GM10847 (cell line): Measurements from ENCODE around the gene CCDC187.

ENCODE experiments used
- POLR2A ChIP-seq: IDR thresholded peaks from 2 replicates; pipeline ENCODE4 v1.6.1; 2011; ENCODE audit not compliant: insufficient read length; ENCODE audit errors: extremely low read depth

Gene CCDC187

DNA sequence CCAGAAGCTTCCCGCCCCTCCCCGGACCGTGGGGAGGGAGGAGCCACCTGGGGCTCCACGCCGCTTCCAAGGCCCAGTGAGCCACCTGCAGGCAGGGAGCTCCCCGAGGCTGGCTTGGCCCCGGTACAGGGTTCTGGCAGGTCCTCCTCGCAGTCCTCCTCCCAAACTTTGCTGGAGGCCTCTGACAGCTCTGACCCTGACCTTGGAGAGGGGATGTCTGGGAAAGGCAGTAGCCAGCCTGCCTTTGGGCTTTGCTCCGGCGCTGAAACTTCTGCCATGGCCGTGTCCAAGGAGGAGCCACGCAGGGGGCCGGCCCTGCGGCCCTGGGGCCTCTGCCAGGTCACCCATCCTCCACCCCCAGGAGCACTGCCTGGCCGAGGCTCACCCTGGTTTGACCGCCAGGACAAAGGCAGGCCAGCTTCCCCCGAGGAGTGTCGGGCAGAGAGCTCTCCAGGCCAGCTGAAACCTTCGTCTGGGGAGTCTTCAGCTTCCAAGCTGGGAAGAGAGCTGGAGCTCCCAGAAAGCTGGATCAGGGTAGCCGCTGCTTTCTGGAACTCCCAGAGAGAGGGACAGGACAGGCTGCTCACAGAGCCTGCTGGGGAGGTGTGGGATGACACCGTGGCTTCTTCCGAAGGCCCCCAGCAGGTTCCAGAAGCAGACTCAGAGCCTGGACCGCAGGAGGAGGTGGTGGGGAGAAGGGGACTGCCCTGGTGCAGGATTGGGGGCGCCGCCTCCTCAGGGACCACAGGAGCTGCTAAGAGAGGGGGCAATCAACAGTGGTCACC is 49.3 kb downstream of the CCDC187 start:
- no peak for TF ChIP-seq POLR2A

DNA sequence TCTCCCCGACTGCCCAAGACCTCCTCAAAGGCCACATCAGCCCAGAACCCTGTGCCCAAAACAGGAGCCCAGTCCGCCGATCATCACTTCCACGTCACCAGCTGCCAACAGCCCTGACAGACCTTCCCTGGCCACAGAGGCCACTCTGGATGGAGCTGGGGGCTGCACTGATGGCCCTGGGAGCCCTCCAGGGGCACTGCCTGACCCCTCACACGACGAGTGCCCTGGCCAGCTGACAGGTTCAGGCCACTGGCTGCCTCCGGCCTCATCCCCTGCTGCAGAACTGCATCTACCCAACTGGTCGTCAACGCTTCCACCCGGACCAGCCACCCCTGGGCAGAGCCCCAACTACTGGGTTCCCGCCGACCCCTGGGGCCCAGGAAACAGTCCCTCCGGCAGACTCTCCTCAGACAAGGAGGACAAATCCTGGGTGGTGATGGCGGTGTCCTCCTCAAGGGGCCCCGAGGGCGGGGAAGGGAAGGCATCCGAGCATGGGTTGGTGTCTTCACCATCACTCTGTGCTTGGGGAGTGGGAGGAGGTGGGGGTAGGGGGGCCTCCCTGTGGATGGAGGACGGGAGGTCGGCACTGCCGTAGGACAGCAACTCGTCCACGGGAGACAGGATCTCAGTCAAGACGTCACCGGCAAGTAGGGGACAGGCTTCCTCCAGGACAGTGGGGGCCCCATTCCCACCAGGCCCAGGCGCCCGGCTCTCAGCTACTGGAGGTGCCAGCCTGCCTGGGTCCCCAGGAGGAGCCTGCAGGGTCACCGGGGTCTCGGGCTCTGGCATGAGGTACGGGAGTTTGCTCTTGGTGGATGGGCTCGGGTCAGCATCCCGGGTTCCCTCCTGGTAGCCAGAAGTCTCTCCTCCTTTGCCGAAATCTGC is 50.4 kb downstream of the CCDC187 start:
- TF ChIP-seq POLR2A, result no peak

DNA sequence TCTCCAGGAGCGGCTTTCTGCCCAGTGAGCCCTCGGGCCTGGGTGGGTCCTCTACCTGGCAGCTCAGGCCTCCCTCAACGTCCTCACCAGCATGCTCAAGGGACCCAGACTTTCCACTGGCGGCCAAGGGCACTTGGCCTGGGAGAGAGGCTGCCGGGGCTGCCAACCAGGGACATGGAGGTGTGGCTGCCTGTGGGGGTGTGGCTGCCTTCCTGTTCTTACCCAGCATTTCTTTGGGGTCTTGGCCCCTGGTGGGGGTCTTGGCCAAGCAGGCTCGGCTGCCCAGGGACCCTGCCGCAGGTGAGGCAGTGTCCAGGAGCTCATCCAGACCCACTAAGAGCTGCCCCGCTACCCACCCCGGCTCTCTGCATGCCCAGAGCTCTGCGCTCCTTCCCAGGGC is 51.0 kb downstream of the CCDC187 start:
- no peak for TF ChIP-seq POLR2A

DNA sequence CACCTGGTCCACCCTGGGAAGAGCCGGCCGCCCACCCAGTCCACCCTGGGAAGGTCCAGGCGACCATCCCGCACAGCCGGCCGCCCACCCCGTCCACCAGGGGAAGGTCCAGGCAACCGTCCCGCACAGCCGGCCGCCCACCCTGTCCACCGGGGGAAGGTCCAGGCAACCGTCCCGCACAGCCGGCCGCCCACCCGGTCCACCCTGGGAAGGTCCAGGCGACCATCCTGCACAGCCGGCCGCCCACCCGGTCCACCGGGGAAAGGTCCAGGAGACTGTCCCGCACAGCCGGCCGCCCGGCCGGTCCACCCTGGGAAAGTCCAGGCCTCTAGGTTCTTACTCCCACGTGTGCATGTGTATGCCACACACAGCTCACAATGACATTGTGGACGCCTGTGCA is 51.6 kb downstream of the CCDC187 start:
- no peak for TF ChIP-seq POLR2A

DNA sequence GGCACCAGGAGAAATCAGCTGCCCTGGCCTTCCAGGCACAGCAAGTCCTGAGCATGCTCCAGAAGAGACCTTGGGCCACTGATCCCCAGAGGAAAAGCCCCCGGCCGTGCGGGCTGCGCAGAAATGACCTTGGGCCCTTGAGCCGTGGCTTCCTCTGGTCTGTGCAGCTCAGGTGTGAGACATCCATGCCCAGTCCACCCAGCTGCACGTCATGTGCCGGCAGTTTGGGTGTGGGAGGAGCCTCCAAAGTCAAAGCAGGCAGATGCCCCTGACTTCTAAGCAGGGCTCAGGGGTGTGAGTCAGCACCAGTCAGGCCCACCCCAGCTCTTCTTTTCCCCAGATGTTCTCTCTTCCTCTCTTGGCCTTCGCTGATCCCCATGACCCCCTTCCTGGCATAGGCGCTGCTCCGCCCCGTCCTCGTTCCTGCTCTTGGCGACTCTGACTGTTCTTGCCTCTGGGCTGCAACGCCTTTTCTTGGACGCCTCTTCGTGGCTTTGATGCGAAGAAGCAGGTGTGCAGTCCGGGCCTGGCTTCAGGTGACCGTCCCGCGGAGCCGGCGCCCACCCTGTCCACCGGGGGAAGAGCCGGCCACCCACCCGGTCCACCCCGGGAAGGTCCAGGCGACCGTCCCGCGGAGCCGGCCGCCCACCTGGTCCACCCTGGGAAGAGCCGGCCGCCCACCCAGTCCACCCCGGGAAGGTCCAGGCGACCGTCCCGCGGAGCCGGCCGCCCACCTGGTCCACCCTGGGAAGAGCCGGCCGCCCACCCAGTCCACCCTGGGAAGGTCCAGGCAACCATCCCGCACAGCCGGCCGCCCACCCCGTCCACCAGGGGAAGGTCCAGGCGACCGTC is 52.4 kb downstream of the CCDC187 start:
- TF ChIP-seq POLR2A, result no peak

DNA sequence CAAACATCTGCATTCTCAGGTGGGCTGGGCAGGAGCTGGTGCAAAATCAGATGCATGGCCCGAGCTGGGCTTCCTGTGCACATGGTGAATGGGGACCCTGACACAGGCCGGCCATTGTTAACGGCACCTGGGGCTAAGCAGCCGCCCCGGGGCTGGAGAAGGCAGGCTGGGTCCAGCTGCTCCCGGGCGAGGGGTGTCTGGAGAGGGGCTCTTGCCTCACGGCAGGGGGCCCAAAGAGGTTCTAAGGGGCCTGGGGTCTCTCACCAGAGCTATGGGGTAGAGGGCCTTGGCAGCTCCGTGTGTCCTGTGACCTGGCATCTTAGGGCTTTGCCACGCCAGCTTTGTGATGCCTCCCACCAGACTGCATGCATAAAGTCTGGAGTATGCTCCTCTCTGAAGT is 53.2 kb downstream of the CCDC187 start:
- no peak for TF ChIP-seq POLR2A

DNA sequence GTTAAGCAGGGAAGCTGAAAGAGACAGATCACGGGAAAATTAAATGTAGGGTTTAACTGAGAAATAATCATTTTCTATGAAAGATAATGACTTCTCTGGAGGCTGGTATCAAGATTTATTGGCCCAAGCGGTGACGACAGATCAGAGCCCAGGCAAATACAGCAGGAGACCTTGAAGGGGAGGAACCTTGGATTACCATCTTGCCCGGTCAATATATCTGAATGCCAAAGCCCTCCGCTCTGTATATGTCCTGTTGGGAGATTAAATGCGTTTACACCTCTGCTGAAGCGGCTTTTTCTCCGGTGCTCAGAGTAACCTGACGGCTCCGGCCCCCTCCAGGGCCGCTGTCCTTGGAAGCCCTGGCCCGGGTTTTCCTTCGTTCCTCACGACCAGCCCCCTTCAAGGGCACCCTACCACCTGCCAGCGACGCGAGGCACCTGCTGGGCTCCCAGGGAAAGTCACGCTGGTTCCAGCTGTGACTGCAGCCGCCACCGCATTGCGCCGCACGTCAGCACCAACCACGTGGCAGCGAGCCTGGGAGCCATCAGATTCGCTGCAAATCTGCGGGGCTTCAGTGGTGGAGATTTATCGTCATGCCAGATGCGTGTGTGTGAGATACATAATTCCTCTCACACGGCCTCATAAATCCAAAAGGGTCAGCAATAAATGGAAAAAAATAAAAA is 53.9 kb downstream of the CCDC187 start:
- TF ChIP-seq POLR2A, result no peak

DNA sequence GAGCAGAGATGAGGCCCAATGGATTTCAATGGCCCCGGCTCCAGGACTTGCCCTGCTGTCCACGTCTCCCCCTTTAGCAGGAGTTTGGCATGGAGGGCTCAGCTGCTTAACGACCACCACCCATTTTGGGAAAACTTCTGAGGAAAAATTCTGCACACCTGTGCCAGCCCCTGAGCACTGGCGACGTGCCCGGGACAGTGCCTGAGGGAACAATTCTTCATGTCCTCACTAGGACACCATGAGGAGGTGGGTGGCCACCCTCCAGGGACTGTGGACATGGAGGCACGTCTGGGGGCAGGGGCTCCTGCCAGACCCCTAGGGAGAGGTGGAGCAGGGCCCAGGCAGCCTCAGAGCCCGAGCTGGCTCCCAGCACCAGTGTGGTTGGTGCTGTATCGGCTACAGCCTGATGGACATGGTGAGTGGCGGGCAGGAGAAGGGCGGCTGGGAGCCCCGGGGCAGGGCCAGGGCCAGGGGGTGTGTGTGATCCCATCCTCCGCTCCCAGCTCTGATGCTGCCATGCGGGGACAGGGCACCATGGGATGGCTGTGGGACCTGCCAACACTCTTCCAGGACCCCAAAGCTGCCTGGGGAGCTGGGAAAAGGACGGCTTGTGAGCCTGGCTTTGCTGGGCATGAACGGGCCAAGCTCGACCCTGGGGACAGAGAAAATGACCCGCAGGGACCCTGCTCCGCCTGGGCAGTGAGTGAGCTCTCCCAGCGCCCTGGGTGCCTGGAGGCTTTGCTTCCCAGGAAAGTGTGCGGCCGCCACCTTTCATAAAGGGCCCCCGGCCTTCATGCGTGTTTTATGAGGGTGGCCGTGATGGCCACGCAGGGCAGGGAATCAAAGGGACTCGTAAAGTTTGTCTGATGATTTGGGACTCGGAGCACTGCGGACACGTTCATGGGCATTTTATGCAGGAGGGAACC is 54.7 kb downstream of the CCDC187 start:
- TF ChIP-seq POLR2A, result no peak

DNA sequence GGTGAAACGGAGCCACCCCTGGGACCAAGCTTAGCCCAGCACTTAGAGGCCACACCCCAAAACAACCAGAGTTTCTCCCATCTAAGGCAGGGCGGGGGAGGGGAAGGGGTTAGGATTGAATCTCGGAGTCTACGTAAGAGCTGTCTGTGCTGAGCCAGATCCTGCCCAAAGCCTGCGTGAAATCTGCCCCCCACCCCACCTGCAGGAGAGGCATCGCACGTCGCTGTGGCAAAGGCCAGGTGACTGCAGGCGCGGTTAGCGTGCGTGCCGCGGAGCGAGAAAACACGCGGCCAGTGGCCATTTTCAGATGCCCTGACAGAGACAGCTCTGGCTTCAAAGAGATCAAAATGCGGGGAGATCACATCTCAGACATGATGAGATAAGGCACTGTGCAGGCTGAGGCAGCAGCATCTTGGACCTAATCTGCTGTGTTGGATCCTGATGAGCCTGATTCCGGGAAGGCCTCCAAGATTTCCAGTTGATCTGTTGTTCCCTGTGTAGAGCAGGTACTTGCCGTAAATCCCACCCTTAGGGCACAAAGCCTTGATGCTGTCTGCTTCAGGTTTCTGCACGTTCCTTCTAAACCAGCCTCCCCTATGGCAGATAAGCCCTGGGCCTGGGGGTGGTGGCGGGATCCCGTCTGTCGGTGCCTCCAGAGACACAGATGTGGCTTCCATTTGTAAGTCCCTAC is 55.8 kb downstream of the CCDC187 start:
- TF ChIP-seq POLR2A, result no peak

DNA sequence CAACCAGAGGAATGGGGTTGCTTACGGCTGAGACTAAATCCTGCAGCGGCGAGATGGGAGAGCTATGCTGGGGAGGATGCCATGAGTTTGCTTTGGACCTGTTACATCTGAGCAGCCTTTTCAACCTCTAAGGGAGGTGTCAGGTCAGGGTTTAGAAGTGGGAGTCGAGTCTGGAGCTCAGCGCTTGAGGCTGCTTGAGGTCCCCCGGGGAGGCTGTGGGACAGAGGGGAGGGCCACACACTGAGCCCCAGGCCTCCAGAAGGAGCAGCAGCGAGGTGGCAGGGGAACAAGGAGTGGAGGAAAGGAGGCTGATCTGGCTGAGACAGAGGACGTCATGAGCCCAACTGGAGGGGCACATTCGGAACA is 56.4 kb downstream of the CCDC187 start:
- TF ChIP-seq POLR2A, result no peak

DNA sequence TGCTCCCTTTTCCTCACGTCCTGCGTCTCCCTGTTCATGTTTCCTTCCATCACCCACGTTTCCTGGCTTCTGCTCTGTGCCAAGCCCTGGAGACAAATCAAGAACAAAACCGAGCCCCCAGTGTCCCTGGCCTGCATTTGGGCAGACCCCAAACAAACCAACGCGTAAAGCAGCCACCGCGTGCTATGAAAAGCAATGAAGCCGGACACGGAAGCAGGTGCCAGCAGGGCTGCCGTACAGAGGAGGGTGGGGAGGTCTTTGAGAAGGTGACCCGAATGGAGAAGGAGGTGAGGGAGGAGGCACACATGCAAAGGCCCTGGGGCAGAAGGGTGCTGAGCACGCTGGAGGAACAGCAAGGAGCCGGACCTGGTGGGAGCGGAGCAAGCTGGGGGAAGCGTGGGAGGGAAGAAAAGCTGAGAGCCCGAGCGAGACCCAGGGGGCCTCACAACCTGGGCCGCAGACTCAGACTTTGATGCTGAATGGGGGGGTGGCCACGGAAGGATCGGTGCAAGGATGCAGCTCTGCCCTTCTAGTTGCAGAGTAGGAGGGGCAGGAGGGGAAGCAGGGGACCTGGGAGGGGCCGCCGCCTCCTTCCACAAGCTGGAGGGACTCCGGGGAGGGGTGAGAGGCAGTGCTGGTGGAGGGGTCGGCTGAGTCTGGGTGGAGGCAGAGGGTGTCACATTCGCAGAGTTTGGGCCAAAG is 56.9 kb downstream of the CCDC187 start:
- TF ChIP-seq POLR2A, result no peak

DNA sequence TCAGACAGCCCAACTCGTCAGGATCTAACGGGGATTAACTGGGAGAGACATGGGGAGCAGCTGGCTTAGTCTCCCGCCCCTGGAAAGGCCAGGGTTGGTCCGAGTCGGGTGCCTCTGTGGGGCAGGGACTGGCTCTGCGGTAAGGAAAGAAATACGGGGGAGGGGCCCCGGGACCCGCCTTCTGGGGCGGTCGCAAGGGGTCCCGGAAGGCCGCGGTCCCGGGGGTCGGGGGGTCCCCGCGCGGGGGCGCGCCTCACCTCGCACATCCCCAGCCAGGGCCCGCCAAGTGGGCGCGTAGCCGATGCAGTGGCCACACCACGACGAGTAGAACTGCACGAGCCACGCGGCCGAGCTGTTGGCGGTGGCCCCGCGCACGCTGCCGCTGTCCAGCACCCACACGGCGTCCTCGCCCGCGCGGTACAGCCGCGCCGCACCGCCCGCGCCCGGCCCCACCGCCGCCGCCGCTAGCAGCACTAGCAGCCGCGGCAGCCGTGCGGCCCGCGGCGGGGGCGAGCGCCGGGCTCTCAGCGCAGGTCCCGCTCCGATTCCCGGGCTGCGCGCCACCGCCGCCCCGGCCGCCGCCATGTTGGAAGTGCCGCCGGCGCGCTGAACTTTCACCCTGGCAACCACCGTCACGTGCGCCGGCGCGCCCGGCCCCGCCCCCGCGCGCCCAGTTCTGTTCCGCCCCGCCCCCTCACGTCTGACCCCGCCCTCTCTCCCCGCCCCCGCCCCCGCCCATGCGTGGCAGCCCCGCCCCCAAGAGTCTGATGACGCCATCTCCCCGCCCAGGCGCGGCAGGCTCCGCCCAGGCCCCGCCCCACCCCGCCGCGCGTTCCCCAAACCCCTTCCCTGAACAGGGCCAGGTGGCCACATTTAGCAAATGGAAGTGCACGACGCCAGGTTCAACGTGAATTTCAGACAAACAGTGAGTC is 58.4 kb downstream of the CCDC187 start, which contains the start of gene QSOX2:
Gene QSOX2 (minus strand): TSS at position 594 of the 932 bp plus-strand sequence. CDS start 9 bp downstream, at position 585.
- peak; percentile 44 for TF ChIP-seq POLR2A

DNA sequence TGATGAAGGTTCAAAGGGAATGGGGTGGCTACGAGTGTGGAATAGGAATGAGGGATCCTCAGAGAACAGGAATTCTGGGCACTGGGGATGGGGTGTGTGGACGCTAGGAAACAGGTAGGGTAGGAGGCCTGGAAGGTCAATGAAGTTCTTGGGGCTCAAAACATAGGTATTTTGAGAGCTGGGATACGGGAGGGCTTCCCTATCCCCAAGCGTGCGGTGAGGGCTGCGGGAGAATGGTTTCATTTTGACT is 59.0 kb downstream of the CCDC187 start:
- no peak for TF ChIP-seq POLR2A
